ENCODE data around the gene SMARCC1. TPM values are rescaled to one million over a fixed set of nuclear protein-coding genes. Genes with fewer than 3 reads are reported as not detected.

The SMARCC1 gene
- total and polyA plus RNA-seq, 4 donors: 11.7 to 83.0 (median 37.5) TPM

GRCh38 chr3:47567149-47567548, 214.5 kb downstream of the SMARCC1 start:
- TF ChIP-seq, protein P1, sequence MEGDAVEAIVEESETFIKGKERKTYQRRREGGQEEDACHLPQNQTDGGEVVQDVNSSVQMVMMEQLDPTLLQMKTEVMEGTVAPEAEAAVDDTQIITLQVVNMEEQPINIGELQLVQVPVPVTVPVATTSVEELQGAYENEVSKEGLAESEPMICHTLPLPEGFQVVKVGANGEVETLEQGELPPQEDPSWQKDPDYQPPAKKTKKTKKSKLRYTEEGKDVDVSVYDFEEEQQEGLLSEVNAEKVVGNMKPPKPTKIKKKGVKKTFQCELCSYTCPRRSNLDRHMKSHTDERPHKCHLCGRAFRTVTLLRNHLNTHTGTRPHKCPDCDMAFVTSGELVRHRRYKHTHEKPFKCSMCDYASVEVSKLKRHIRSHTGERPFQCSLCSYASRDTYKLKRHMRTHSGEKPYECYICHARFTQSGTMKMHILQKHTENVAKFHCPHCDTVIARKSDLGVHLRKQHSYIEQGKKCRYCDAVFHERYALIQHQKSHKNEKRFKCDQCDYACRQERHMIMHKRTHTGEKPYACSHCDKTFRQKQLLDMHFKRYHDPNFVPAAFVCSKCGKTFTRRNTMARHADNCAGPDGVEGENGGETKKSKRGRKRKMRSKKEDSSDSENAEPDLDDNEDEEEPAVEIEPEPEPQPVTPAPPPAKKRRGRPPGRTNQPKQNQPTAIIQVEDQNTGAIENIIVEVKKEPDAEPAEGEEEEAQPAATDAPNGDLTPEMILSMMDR (IDR thresholded peaks at IDR 0.05; ENCODE audit: control extremely low read depth, extremely low read depth): no peak
- ATAC-seq (ENCODE audit: insufficient read depth, low FRiP score): no peak
- WGBS, 2 donors: 81 to 86% methylated on average over 4 of the region's 4 CpGs
- Histone ChIP-seq H3K4me3 (no peak overlapping the region), H3K27ac (ENCODE audit: low read depth in 1 of 2, low read length in 1 of 2) (no peak overlapping the region), H3K9me3 (ENCODE audit: control insufficient read depth in 4 of 4, insufficient read depth in 3 of 4, low read length in 3 of 4) (no peaks in the 10 kb centered on the region), H3K9ac (ENCODE audit: insufficient read depth in 1 of 2, low read length in 2 of 2) (no peak overlapping the region), H3K27me3 (ENCODE audit: control insufficient read depth in 3 of 3, insufficient read depth in 3 of 3, low read length in 2 of 3) (no peaks in the 10 kb centered on the region), H3K36me3 (ENCODE audit: control insufficient read depth in 4 of 4, insufficient read depth in 4 of 4, low read length in 4 of 4) (no peaks in the 10 kb centered on the region), H3K4me1 (ENCODE audit: control insufficient read depth in 5 of 5, insufficient read depth in 5 of 5, low read length in 5 of 5) (no peaks in the 10 kb centered on the region)
- no peak for DNase-seq

- Histone ChIP-seq H3K27me3 (ENCODE audit: control insufficient read depth in 3 of 3, insufficient read depth in 3 of 3, low read length in 2 of 3) (no peaks in the 10 kb centered on the region), H3K4me3 (no peak overlapping the region), H3K9ac (ENCODE audit: insufficient read depth in 1 of 2, low read length in 2 of 2) (no peak overlapping the region), H3K36me3 (ENCODE audit: control insufficient read depth in 4 of 4, insufficient read depth in 4 of 4, low read length in 4 of 4) (no peaks in the 10 kb centered on the region), H3K4me1 (ENCODE audit: control insufficient read depth in 5 of 5, insufficient read depth in 5 of 5, low read length in 5 of 5) (no peaks in the 10 kb centered on the region), H3K27ac (ENCODE audit: low read depth in 1 of 2, low read length in 1 of 2) (no peak overlapping the region), H3K9me3 (ENCODE audit: control insufficient read depth in 4 of 4, insufficient read depth in 3 of 4, low read length in 3 of 4) (no peaks in the 10 kb centered on the region)
- 90 to 96% methylated on average over 9 of the region's 9 CpGs for WGBS, 2 donors
- TF ChIP-seq, protein P1 (IDR thresholded peaks at IDR 0.05; ENCODE audit: control extremely low read depth, extremely low read depth): no peak
- DNase-seq (no peak), ATAC-seq (ENCODE audit: insufficient read depth, low FRiP score) (no peak)
Measured at GRCh38 chr3:47566667-47567066, 215.0 kb downstream of the SMARCC1 start.

GRCh38 chr3:47565734-47566550, 215.8 kb downstream of the SMARCC1 start:
- ATAC-seq (ENCODE audit: insufficient read depth, low FRiP score): no peak
- no peaks in the 10 kb centered on the region for H3K36me3 ChIP-seq (ENCODE audit: control insufficient read depth in 4 of 4, insufficient read depth in 4 of 4, low read length in 4 of 4)
- no peak overlapping the region for H3K4me3 ChIP-seq
- H3K4me1 ChIP-seq (ENCODE audit: control insufficient read depth in 5 of 5, insufficient read depth in 5 of 5, low read length in 5 of 5): no peaks in the 10 kb centered on the region
- H3K9ac ChIP-seq (ENCODE audit: insufficient read depth in 1 of 2, low read length in 2 of 2): no peak overlapping the region
- TF ChIP-seq, protein P1 (IDR thresholded peaks at IDR 0.05; ENCODE audit: control extremely low read depth, extremely low read depth): no peak
- H3K27ac ChIP-seq (ENCODE audit: low read depth in 1 of 2, low read length in 1 of 2): no peak overlapping the region
- WGBS, 2 donors: 81 to 86% methylated on average over 19 of the region's 19 CpGs
- H3K27me3 ChIP-seq (ENCODE audit: control insufficient read depth in 3 of 3, insufficient read depth in 3 of 3, low read length in 2 of 3): no peaks in the 10 kb centered on the region
- DNase-seq: no peak
- H3K9me3 ChIP-seq (ENCODE audit: control insufficient read depth in 4 of 4, insufficient read depth in 3 of 4, low read length in 3 of 4): no peaks in the 10 kb centered on the region
